ENCODE measurements around the gene PIGT.

DNA sequence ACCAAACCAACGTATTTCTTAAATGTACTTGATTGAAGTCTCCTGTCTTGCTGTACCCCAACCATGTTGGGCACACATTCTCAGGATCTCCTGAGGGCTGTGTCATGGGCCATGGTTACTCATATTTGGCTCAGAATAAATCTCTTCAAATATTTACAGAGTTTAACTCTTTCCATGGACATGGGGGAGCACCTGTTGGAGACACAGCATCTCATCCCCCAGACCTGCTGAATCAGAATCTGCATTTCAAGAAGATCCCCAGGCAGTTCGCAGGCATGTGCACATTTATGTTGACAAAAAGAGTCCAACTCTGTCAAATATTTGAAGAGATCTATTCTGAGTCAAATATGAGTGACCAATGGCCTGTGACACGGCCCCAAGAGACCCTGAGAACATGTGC is 24.5 kb downstream of the PIGT start:
- TF ChIP-seq CEBPB (IDR thresholded peaks at IDR 0.05): no peak
- TF ChIP-seq, protein P1, sequence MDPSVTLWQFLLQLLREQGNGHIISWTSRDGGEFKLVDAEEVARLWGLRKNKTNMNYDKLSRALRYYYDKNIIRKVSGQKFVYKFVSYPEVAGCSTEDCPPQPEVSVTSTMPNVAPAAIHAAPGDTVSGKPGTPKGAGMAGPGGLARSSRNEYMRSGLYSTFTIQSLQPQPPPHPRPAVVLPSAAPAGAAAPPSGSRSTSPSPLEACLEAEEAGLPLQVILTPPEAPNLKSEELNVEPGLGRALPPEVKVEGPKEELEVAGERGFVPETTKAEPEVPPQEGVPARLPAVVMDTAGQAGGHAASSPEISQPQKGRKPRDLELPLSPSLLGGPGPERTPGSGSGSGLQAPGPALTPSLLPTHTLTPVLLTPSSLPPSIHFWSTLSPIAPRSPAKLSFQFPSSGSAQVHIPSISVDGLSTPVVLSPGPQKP (IDR thresholded peaks at IDR 0.05; ENCODE audit: low read depth, low read length): no peak

Data from A549 (cell line).